ENCODE data around the gene TMEM43.
"Not testable (repeated sequence)": the region's sequence is repeated elsewhere in the genome, so short reads cannot be mapped to it uniquely, and the experiment has no call there.

The TMEM43 gene

GRCh38 chr3:14124615-14125192 lies at the start of gene TMEM43, which contains the start of gene CHCHD4:
Gene TMEM43 (plus strand): TSS chr3:14125052. CDS start chr3:14125194, 142 bp downstream.
Gene CHCHD4 (minus strand): TSS chr3:14124870. CDS start chr3:14124676, 194 bp downstream.
- peak; percentile 99 for DNase-seq (ENCODE audit: low spot score)

GRCh38 chr3:14075233-14075632 lies 49.6 kb upstream of the TMEM43 start:
- DNase-seq (ENCODE audit: low spot score) = not testable (repeated sequence)

GRCh38 chr3:14077310-14077709 lies 47.5 kb upstream of the TMEM43 start:
- DNase-seq (ENCODE audit: low spot score) = no peak

- no peak for DNase-seq (ENCODE audit: low spot score)
Measured at GRCh38 chr3:14082108-14082657, 42.7 kb upstream of the TMEM43 start.

- DNase-seq (ENCODE audit: low spot score) = not testable (repeated sequence)
Measured at GRCh38 chr3:14087461-14087860, 37.4 kb upstream of the TMEM43 start.

GRCh38 chr3:14091959-14092358 lies 32.9 kb upstream of the TMEM43 start:
- not testable (repeated sequence) for DNase-seq (ENCODE audit: low spot score)

- no peak for DNase-seq (ENCODE audit: low spot score)
Measured at GRCh38 chr3:14092464-14092863, 32.4 kb upstream of the TMEM43 start.

- DNase-seq (ENCODE audit: low spot score) = no peak
Measured at GRCh38 chr3:14093831-14094230, 31.0 kb upstream of the TMEM43 start.

- DNase-seq (ENCODE audit: low spot score) = no peak
Measured at GRCh38 chr3:14096742-14097141, 28.1 kb upstream of the TMEM43 start.

- no peak for DNase-seq (ENCODE audit: low spot score)
Measured at GRCh38 chr3:14097616-14098391, 27.0 kb upstream of the TMEM43 start.

- not testable (repeated sequence) for DNase-seq (ENCODE audit: low spot score)
Measured at GRCh38 chr3:14109821-14110220, 15.0 kb upstream of the TMEM43 start.

- DNase-seq (ENCODE audit: low spot score) = no peak
Measured at GRCh38 chr3:14110699-14111098, 14.2 kb upstream of the TMEM43 start.

GRCh38 chr3:14113965-14114635 lies 10.8 kb upstream of the TMEM43 start:
- no peak for DNase-seq (ENCODE audit: low spot score)

GRCh38 chr3:14117468-14118399 lies 7.1 kb upstream of the TMEM43 start:
- no peak for DNase-seq (ENCODE audit: low spot score)

GRCh38 chr3:14118400-14119381 lies 6.2 kb upstream of the TMEM43 start:
- no peak for DNase-seq (ENCODE audit: low spot score)

- DNase-seq (ENCODE audit: low spot score) = no peak
Measured at GRCh38 chr3:14119651-14120050, 5.2 kb upstream of the TMEM43 start.

- DNase-seq (ENCODE audit: low spot score) = no peak
Measured at GRCh38 chr3:14120111-14120920, 4.5 kb upstream of the TMEM43 start.

GRCh38 chr3:14120921-14121448 lies 3.9 kb upstream of the TMEM43 start:
- DNase-seq (ENCODE audit: low spot score) = not testable (repeated sequence)

- no peak for DNase-seq (ENCODE audit: low spot score)
Measured at GRCh38 chr3:14121859-14122258, 3.0 kb upstream of the TMEM43 start.

Measured in cerebellar cortex (tissue), 1 donor.